Measurements from ENCODE around the gene TIMP2.
"Not testable (repeated sequence)": the region's sequence is repeated elsewhere in the genome, so short reads cannot be mapped to it uniquely, and the experiment has no call there.

Gene TIMP2

DNA sequence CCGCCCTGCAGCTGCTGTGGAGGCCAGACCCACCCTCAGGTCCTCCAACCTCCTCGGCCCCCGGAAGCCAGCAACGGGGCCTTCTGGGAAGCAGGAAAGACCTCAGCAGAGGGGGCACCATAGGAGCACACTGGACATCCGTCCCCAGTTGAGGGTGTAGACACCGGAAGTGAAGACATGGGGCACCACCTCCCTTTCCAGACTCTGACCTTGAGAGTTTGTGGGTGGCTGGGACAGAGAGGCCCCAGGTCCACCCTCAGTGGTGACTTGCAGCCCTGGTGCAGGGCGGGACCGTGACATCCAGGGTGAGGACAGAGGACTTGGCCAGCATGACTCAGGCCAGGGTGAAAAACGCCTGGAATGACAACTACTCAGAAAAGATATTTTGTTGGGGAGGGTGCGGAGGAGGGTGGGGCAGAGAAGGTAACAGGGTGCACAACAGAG, 42.1 kb downstream of the TIMP2 start:
- no peak overlapping the region for H3K4me3 ChIP-seq (ENCODE audit: low read depth, low read length)
- no peak for TF ChIP-seq CTCF (IDR thresholded peaks at IDR 0.05; ENCODE audit: borderline replicate concordance, insufficient read depth, low read depth, low read length)

- no peak overlapping the region for H3K4me3 ChIP-seq (ENCODE audit: low read depth, low read length)
- no peak for TF ChIP-seq CTCF (IDR thresholded peaks at IDR 0.05; ENCODE audit: borderline replicate concordance, insufficient read depth, low read depth, low read length)
These were observed 42.6 kb downstream of the TIMP2 start for GRCh38 chr17:78882540-78883088.

GRCh38 chr17:78879635-78880186, 45.5 kb downstream of the TIMP2 start:
- TF ChIP-seq CTCF (IDR thresholded peaks at IDR 0.05; ENCODE audit: borderline replicate concordance, insufficient read depth, low read depth, low read length), result no peak
- H3K4me3 ChIP-seq (ENCODE audit: low read depth, low read length), result no peak overlapping the region

DNA sequence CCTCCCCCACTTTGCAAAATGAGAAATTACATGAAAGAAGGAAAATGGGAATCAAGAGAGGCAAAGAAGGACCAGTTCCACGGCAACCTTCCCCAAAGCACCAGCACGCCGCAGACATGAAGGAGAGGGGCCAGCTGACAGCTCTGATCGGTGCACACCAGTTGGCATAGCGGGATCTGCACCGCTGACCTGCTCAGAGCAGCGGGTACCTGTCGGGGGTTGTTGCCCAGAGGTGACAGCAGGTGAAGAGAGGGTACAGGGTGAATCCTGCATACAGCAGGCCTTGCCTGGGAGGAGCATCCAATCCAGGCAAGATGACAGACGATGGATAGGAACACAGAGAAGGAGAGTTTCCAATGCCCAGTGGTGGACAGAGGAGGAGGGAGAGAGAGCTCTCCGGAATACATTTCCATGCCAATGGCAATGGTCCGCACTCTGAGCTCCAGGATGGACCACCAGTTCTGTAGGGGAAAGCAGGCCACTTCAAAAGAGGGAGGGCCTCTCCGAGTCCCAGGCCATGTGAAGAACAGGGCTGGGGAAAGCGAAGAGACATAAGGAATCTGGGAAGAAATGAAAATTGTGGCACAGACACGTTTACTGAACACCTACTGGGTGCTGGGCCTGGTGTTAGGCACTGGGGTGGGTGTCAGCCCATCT, 46.2 kb downstream of the TIMP2 start:
- H3K4me3 ChIP-seq (ENCODE audit: low read depth, low read length), result no peak overlapping the region
- TF ChIP-seq CTCF (IDR thresholded peaks at IDR 0.05; ENCODE audit: borderline replicate concordance, insufficient read depth, low read depth, low read length), result no peak

GRCh38 chr17:78878261-78878660, 46.9 kb downstream of the TIMP2 start:
- TF ChIP-seq CTCF (IDR thresholded peaks at IDR 0.05; ENCODE audit: borderline replicate concordance, insufficient read depth, low read depth, low read length), result no peak

DNA sequence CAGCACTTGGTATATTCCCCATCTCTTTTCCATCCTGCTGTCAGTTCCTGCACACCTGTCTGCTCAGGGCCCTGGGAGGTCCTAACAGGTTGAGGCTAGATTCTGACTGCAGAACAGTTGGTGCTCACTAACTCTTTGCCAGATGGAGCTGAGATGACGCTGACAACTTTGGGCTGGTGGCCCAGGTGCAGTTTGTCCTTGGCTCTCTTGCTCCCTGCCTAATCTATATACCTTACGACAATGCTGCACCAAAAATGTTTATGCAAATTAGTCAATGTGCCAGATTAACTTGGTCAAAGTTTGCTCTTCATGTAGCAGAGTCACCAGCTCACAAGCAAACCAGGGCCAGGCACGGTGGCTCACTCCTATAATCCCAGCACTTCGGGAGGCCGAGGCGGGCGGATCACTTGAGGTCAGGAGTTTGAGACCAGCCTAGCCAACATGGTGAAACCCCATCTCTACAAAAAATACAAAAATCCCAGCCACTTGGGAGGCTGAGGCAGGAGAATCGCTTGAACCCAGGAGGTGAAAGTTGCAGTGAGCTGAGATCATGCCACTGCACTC, 48.2 kb downstream of the TIMP2 start:
- not testable (repeated sequence) for H3K4me3 ChIP-seq (ENCODE audit: low read depth, low read length)

More at GRCh38 chr17:78878261-78878660, 46.9 kb downstream of the TIMP2 start:
- H3K4me3 ChIP-seq (ENCODE audit: low read depth, low read length), result no peak overlapping the region

DNA sequence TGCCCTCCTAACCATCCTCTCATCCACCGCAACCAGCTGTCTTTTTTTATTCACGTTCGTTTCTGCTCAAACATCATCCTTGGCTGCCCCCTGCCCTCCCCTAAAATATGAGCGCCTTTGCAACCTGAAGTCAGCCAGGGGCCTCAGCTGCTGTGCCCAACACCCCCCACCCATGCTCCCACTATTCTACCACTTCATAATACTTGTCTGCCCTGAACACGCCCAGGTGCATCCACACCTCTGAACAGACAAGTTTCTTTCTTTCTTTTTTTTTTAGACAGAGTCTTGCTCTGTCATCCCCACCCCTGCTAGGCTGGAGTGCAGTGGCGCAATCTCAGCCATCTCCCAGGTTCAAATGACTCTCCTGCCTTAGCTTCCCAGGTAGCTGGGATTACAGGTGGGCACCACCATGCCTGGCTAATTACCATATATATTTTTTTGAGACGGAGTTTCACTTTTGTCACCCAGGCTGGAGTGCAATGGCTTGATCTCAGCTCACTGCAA, 49.0 kb downstream of the TIMP2 start:
- H3K4me3 ChIP-seq (ENCODE audit: low read depth, low read length), result no peak overlapping the region
- no peak for TF ChIP-seq CTCF (IDR thresholded peaks at IDR 0.05; ENCODE audit: borderline replicate concordance, insufficient read depth, low read depth, low read length)

All from GM12875 (cell line).